Parietal lobe (tissue), 1 donor: Measurements from ENCODE around the gene SEZ6. TPM values are rescaled to one million over a fixed set of nuclear protein-coding genes. Genes with fewer than 3 reads are reported as not detected.

Experiments
- total RNA-seq: library from RNA; depleted of rRNA; stranded (reverse); fragments of >200 nt; gene quantifications from one replicate; pipeline ENCODE4 v1.2.3, GENCODE V29; 2014

The SEZ6 gene, protein sequence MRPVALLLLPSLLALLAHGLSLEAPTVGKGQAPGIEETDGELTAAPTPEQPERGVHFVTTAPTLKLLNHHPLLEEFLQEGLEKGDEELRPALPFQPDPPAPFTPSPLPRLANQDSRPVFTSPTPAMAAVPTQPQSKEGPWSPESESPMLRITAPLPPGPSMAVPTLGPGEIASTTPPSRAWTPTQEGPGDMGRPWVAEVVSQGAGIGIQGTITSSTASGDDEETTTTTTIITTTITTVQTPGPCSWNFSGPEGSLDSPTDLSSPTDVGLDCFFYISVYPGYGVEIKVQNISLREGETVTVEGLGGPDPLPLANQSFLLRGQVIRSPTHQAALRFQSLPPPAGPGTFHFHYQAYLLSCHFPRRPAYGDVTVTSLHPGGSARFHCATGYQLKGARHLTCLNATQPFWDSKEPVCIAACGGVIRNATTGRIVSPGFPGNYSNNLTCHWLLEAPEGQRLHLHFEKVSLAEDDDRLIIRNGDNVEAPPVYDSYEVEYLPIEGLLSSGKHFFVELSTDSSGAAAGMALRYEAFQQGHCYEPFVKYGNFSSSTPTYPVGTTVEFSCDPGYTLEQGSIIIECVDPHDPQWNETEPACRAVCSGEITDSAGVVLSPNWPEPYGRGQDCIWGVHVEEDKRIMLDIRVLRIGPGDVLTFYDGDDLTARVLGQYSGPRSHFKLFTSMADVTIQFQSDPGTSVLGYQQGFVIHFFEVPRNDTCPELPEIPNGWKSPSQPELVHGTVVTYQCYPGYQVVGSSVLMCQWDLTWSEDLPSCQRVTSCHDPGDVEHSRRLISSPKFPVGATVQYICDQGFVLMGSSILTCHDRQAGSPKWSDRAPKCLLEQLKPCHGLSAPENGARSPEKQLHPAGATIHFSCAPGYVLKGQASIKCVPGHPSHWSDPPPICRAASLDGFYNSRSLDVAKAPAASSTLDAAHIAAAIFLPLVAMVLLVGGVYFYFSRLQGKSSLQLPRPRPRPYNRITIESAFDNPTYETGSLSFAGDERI
- total RNA-seq: 105 TPM

DNA sequence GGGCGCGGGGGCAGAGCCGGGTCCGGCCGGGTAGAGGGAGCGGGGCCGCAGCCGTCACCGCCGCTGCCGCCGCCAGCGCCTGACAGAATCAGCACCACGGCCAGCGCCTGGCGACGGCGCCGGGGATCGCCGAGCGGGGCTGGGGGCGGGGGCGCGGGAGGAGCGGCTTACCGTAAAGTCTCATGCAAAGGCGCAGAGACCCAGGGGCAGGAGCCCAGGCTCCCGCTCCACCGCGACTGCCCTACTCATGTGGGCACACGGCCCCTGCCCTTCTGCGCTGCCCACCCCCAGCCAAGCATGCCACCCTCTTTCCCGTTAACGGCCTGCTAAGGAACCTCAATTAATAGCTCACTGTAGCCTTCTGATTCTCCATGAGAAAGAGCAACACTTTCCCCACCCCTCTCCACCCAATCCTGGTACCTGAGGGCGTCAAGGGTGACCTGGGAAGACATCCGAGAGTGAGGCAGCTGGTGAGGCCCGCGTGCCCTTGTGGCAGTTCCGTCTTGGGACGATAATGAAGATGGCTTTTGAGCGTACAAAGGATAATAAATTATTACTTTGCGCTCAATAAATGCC is at the start of gene SEZ6:
SEZ6 (minus strand) TSS at position 98 of the 576 bp plus-strand sequence. CDS start 164 bp downstream, outside the sequence.

GRCh38 chr17:29042679-29043538 is 37.1 kb upstream of the SEZ6 start, which contains the start of gene PIPOX:
Gene PIPOX, plus strand, starts transcription at chr17:29043141. Its CDS starts 85 bp downstream, at chr17:29043226.

DNA sequence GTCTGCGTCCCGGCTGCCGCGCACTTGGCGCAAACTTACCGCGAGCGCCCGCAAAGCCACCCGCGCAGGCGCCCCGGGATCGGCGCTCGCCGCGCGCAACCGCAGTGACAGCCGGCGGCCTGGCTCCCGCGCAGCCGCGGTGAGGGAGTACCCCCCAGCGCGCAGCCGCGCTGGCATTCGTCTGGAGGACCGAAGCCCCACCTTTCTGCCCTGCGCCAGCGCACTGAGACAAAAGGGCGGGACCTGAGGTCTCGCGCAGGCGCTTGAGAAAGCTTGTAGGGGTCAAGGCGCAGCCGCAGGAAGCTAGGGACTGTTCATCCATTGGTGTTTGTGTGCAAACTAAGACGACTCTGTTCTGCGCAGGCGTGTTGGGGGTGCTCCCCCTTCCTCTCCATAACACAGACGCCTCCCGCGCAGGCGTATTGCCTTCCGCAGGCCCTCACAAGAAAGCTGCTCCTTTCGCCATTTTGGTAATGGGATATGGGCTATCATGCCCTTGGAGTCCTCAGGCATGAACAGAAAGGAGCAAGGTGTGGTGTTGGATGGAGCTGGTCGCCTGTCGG is 54.3 kb downstream of the SEZ6 start, which contains the start of gene PHF12:
PHF12 (minus strand) TSS at position 91 of the 563 bp plus-strand sequence. CDS start 558 bp downstream, outside the sequence.

Other genes starting within 250 kb of the SEZ6 start
- gene FAM222B, start 163.2 kb downstream of the SEZ6 start, total RNA-seq: 17.8 TPM
- gene ERAL1, start 151.0 kb downstream of the SEZ6 start, total RNA-seq: 36.6 TPM
- 30.4 TPM for gene FLOT2, start 108.3 kb downstream of the SEZ6 start, total RNA-seq
- 28.5 TPM for gene DHRS13, start 103.0 kb downstream of the SEZ6 start, total RNA-seq
- gene PHF12, start 54.5 kb downstream of the SEZ6 start, total RNA-seq: 32.2 TPM
- 4.7 TPM for gene PIPOX, start 37.1 kb upstream of the SEZ6 start, total RNA-seq
- gene MYO18A, start 174.4 kb upstream of the SEZ6 start, total RNA-seq: 113 TPM
- gene CRYBA1, start 240.8 kb upstream of the SEZ6 start, total RNA-seq: not detected